Measurements from ENCODE around the gene CRYBG2. TPM values are rescaled to one million over a fixed set of nuclear protein-coding genes. Genes with fewer than 3 reads are reported as not detected.

The CRYBG2 gene
- polyA plus RNA-seq, 1 donor from 2014 or later: 2.5 TPM

- Histone ChIP-seq H3K9ac (ENCODE audit: low read length) (no peak overlapping the region), H3F3A (ENCODE audit: insufficient read depth, low read length, poor library complexity, severe bottlenecking) (no peaks in the 10 kb centered on the region), H3K9me3 (ENCODE audit: low read length) (no peaks in the 10 kb centered on the region), H3K27me3 (ENCODE audit: insufficient read depth, low read depth, low read length) (no peaks in the 10 kb centered on the region), H3K9me2 (ENCODE audit: insufficient read depth, low read length) (no peaks in the 10 kb centered on the region), H3K27ac (ENCODE audit: low read length) (no peak overlapping the region), H3K4me3 (ENCODE audit: low read length) (no peak overlapping the region), H4K20me1 (ENCODE audit: insufficient read depth) (no peaks in the 10 kb centered on the region), H2AFZ (ENCODE audit: low read depth, low read length) (no peak overlapping the region), H3K4me2 (ENCODE audit: low read length) (no peak overlapping the region), H3K79me2 (replicated peaks; ENCODE audit: insufficient read depth, low read length) (no peaks in the 10 kb centered on the region), H3K36me3 (ENCODE audit: insufficient read depth, low read length) (no peaks in the 10 kb centered on the region)
- no peak for TF ChIP-seq EZH2 (IDR thresholded peaks at IDR 0.05; ENCODE audit: borderline replicate concordance, insufficient read depth, low read length, poor library complexity, severe bottlenecking)
- no peak for TF ChIP-seq CTCF (IDR thresholded peaks at IDR 0.05; ENCODE audit: poor library complexity, severe bottlenecking)
- no peak for TF ChIP-seq TAF1 (IDR thresholded peaks at IDR 0.05; ENCODE audit: low read depth)
- TF ChIP-seq REST (IDR thresholded peaks at IDR 0.05; ENCODE audit: borderline replicate concordance): no peak
- no peak for TF ChIP-seq MXI1 (conservative IDR thresholded peaks at IDR 0.05; ENCODE audit: poor library complexity, severe bottlenecking)
- no peak for TF ChIP-seq SMC3 (conservative IDR thresholded peaks at IDR 0.05; ENCODE audit: poor library complexity)
- TF ChIP-seq EP300 (conservative IDR thresholded peaks at IDR 0.05; ENCODE audit: poor library complexity, severe bottlenecking): no peak
- no peak for TF ChIP-seq RAD21 (conservative IDR thresholded peaks at IDR 0.05)
- TF ChIP-seq POLR2AphosphoS5 (IDR thresholded peaks at IDR 0.05): no peak
Observed at GRCh38 chr1:26323382-26323781, 30.5 kb downstream of the CRYBG2 start.

GRCh38 chr1:26322042-26322331 is 31.9 kb downstream of the CRYBG2 start:
- Histone ChIP-seq H2AFZ (ENCODE audit: low read depth, low read length) (no peak overlapping the region), H3K4me3 (ENCODE audit: low read length) (no peak overlapping the region), H3K9ac (ENCODE audit: low read length) (no peak overlapping the region), H3K4me2 (ENCODE audit: low read length) (no peak overlapping the region), H3K36me3 (ENCODE audit: insufficient read depth, low read length) (no peaks in the 10 kb centered on the region), H3K79me2 (replicated peaks; ENCODE audit: insufficient read depth, low read length) (no peaks in the 10 kb centered on the region), H3K27ac (ENCODE audit: low read length) (no peak overlapping the region), H3K9me2 (ENCODE audit: insufficient read depth, low read length) (no peaks in the 10 kb centered on the region), H3K9me3 (ENCODE audit: low read length) (no peaks in the 10 kb centered on the region), H3F3A (ENCODE audit: insufficient read depth, low read length, poor library complexity, severe bottlenecking) (no peaks in the 10 kb centered on the region), H4K20me1 (ENCODE audit: insufficient read depth) (no peaks in the 10 kb centered on the region), H3K27me3 (ENCODE audit: insufficient read depth, low read depth, low read length) (no peaks in the 10 kb centered on the region)
- TF ChIP-seq SMC3 (conservative IDR thresholded peaks at IDR 0.05; ENCODE audit: poor library complexity) (no peak), CTCF (IDR thresholded peaks at IDR 0.05; ENCODE audit: poor library complexity, severe bottlenecking) (no peak), MXI1 (conservative IDR thresholded peaks at IDR 0.05; ENCODE audit: poor library complexity, severe bottlenecking) (no peak), RAD21 (conservative IDR thresholded peaks at IDR 0.05) (no peak), POLR2AphosphoS5 (IDR thresholded peaks at IDR 0.05) (no peak), EZH2 (IDR thresholded peaks at IDR 0.05; ENCODE audit: borderline replicate concordance, insufficient read depth, low read length, poor library complexity, severe bottlenecking) (no peak)

Measured in neural cell (in vitro differentiated cells).